GM12878 (cell line): Measurements from ENCODE around the gene HLA-DQA2. TPM values are rescaled to one million over a fixed set of nuclear protein-coding genes. Genes with fewer than 3 reads are reported as not detected.

Source experiments
- ATAC-seq: fragments of 200-7000 bp; cut with Tn5 transposase; 3 replicates; pipeline ENCODE4 v1.9.1; 2020; ENCODE audit warnings: mild to moderate bottlenecking, moderate library complexity
- BruUV-seq: library from RNA; stranded (reverse); fragments of 400-500 nt; replicated peaks from 2 replicates; lab custom pipeline; 2021; lab: Mats Ljungman, UMichigan
- CTCF ChIA-PET: fragments of 300-600 bp; sonication (Branson Sonifier 250); formaldehyde crosslinking; extraction: SDS; loops from one replicate; lab custom pipeline; 2021; ENCODE audit warnings: inconsistent platforms; lab: Yijun Ruan, JAX
- POLR2A ChIA-PET: fragments of 350-600 bp; formaldehyde crosslinking; extraction: SDS; loops from one replicate; lab custom pipeline; 2021; ENCODE audit warnings: inconsistent platforms; lab: Charles Lee
- RAD21 ChIA-PET: fragments of 300-600 bp; sonication (Branson Sonifier 250); formaldehyde crosslinking; loops from one replicate; lab custom pipeline; 2023; ENCODE audit warnings: antibody characterized with exemption; ENCODE audit not compliant: unreplicated experiment; lab: Charles Lee
- SMC1A ChIA-PET: fragments of 300-600 bp; sonication (Branson Sonifier 250); formaldehyde crosslinking; loops from one replicate; lab custom pipeline; 2023; ENCODE audit not compliant: unreplicated experiment, uncharacterized antibody; lab: Charles Lee
- DNase-seq: peaks from one replicate; pipeline ENCODE4 v3.0.0-alpha.2; 2011; ENCODE audit warnings: low read depth, low spot score
- FAIRE-seq: peaks from 3 replicates; lab custom pipeline; 2011; peaks lifted over from hg19 to GRCh38; lab: Jason Lieb, UNC
- H2AFZ ChIP-seq: 2 replicates; pipeline ENCODE4 v1.6.0; 2011; ENCODE audit warnings: low read depth, low read length, control low read depth; ENCODE audit not compliant: control insufficient read depth
- H3K27ac ChIP-seq: 2 replicates; pipeline ENCODE4 v1.5.1; 2011; ENCODE audit warnings: control low read depth; ENCODE audit not compliant: control insufficient read depth, insufficient read depth
- H3K27me3 ChIP-seq, 2 experiments: replicated peaks in 1 of 2; 2 replicates each; pipeline versions ENCODE4 v1.6.0 to v1.6.1; 2011; ENCODE audit warnings: low read length in 1 of 2; ENCODE audit not compliant: control insufficient read depth in 2 of 2, insufficient read depth in 2 of 2
- H3K36me3 ChIP-seq, 2 experiments: 2 replicates each; pipeline ENCODE4 v1.5.1; 2011; ENCODE audit warnings: low read length in 1 of 2; ENCODE audit not compliant: control insufficient read depth in 2 of 2, insufficient read depth in 2 of 2
- H3K4me1 ChIP-seq: 2 replicates; pipeline ENCODE4 v1.6.1; 2011; ENCODE audit warnings: mild to moderate bottlenecking, low read length, moderate library complexity, mixed read lengths; ENCODE audit not compliant: control insufficient read depth, insufficient read depth
- H3K4me2 ChIP-seq: 2 replicates; pipeline ENCODE4 v1.6.0; 2011; ENCODE audit warnings: control low read depth; ENCODE audit not compliant: control insufficient read depth, insufficient read depth
- H3K4me3 ChIP-seq: fragments of 200-600 bp; sonication (generic); 2 replicates; pipeline ENCODE4 v1.5.1; 2016
- H3K79me2 ChIP-seq: 2 replicates; pipeline ENCODE4 v1.6.0; 2011; ENCODE audit warnings: low read length; ENCODE audit not compliant: control insufficient read depth, insufficient read depth
- H3K9ac ChIP-seq: 2 replicates; pipeline ENCODE4 v1.8.0; 2011; ENCODE audit warnings: low read length, control low read depth, mixed read lengths; ENCODE audit not compliant: control insufficient read depth, insufficient read depth
- H3K9me3 ChIP-seq: replicated peaks from 3 replicates; pipeline ENCODE4 v1.5.1; 2011; ENCODE audit warnings: mild to moderate bottlenecking, low read length; ENCODE audit not compliant: control insufficient read depth, insufficient read depth
- H4K20me1 ChIP-seq: 2 replicates; pipeline ENCODE4 v1.6.0; 2011; ENCODE audit not compliant: control insufficient read depth, insufficient read depth
- CBFB ChIP-seq: IDR thresholded peaks from 2 replicates; pipeline ENCODE4 v1.6.1; 2016; ENCODE audit warnings: antibody characterized with exemption, low read depth
- CBX5 ChIP-seq: sonication (generic); IDR thresholded peaks from 2 replicates; pipeline ENCODE4 v1.6.1; 2016; ENCODE audit warnings: low read depth, moderate library complexity, mild to moderate bottlenecking, inconsistent platforms
- CREM ChIP-seq: IDR thresholded peaks from 2 replicates; pipeline ENCODE4 v1.6.1; 2014; ENCODE audit warnings: antibody characterized with exemption, low read depth
- DPF2 ChIP-seq: fragments of 450-650 bp; IDR thresholded peaks from 2 replicates; pipeline ENCODE4 v1.6.1; 2017; ENCODE audit warnings: mild to moderate bottlenecking
- EZH2 ChIP-seq: IDR thresholded peaks from 2 replicates; pipeline ENCODE4 v1.6.1; 2012; ENCODE audit warnings: low read depth, mild to moderate bottlenecking, control low read depth, inconsistent platforms, low read length, borderline replicate concordance; ENCODE audit not compliant: control insufficient read depth
- KDM1A ChIP-seq: fragments of 200-600 bp; sonication (generic); IDR thresholded peaks from 2 replicates; pipeline ENCODE4 v1.6.1; 2016; ENCODE audit warnings: borderline replicate concordance
- MEF2B ChIP-seq: fragments of 450-650 bp; IDR thresholded peaks from 2 replicates; pipeline ENCODE4 v1.6.1; 2018; ENCODE audit warnings: mild to moderate bottlenecking, moderate library complexity; ENCODE audit not compliant: partially characterized antibody, poor library complexity, severe bottlenecking
- POU2F2 ChIP-seq: IDR thresholded peaks from 3 replicates; pipeline ENCODE4 v1.6.1; 2011; ENCODE audit warnings: low read depth, mild to moderate bottlenecking, low read length, borderline replicate concordance
- RCOR1 ChIP-seq: conservative IDR thresholded peaks from 2 replicates; pipeline ENCODE4 v1.6.1; 2012; ENCODE audit warnings: low read depth, low read length, improper control_type of control experiment
- RFX5 ChIP-seq: IDR thresholded peaks from 2 replicates; pipeline ENCODE4 v1.6.1; 2011; ENCODE audit warnings: low read depth, low read length, improper control_type of control experiment
- SIX5 ChIP-seq: IDR thresholded peaks from 2 replicates; pipeline ENCODE4 v1.6.1; 2011; ENCODE audit warnings: mild to moderate bottlenecking, low read depth, low read length, moderate library complexity; ENCODE audit not compliant: severe bottlenecking
- SMAD5 ChIP-seq: IDR thresholded peaks from 2 replicates; pipeline ENCODE4 v1.6.1; 2016; ENCODE audit warnings: antibody characterized with exemption, low read depth
- SMC3 ChIP-seq: IDR thresholded peaks from 2 replicates; pipeline ENCODE4 v1.6.1; 2011; ENCODE audit warnings: low read length, improper control_type of control experiment, borderline replicate concordance
- SP1 ChIP-seq: IDR thresholded peaks from one replicate; pipeline ENCODE4 v1.6.1; 2011; ENCODE audit warnings: low read depth, low read length
- SRF ChIP-seq, 2 experiments: IDR thresholded peaks; 2 replicates each; pipeline ENCODE4 v1.6.1; 2011; ENCODE audit warnings: low read depth in 2 of 2, low read length in 2 of 2, mild to moderate bottlenecking in 1 of 2, moderate library complexity in 1 of 2
- SUPT20H ChIP-seq: IDR thresholded peaks from 2 replicates; pipeline ENCODE4 v1.6.1; 2011; ENCODE audit warnings: low read depth, mild to moderate bottlenecking, low read length, moderate library complexity, borderline replicate concordance; ENCODE audit not compliant: control insufficient read depth
- USF1 ChIP-seq: IDR thresholded peaks from 2 replicates; pipeline ENCODE4 v1.6.1; 2011; ENCODE audit warnings: borderline replicate concordance, low read depth, mild to moderate bottlenecking, moderate library complexity, mixed read lengths, low read length; ENCODE audit not compliant: insufficient read depth; ENCODE audit errors: extremely low read length
- ZNF384 ChIP-seq: IDR thresholded peaks from 2 replicates; pipeline ENCODE4 v1.6.1; 2012; ENCODE audit warnings: low read depth, mild to moderate bottlenecking, low read length, improper control_type of control experiment, borderline replicate concordance
- WGBS: methylation state at CpG from one replicate; pipeline ENCODE4 v1.1.6; 2016; ENCODE audit warnings: low lambda C conversion rate; ENCODE audit not compliant: insufficient replicate concordance, insufficient coverage; ENCODE audit errors: missing lambda C conversion rate; 5-methylcytosine and 5-hydroxymethylcytosine counted together
- in situ Hi-C: fragments of 300-500 bp; cut with MboI; formaldehyde crosslinking; loops from 9 replicates; pipeline ENCODE4 v1.14.3; 2018; ENCODE audit warnings: mixed read lengths
- intact Hi-C: fragments of 100-400 bp; cut with micrococcal nuclease; formaldehyde crosslinking; loops from one replicate; pipeline ENCODE4 v1.14.2; 2022; ENCODE audit not compliant: unreplicated experiment
- polyA plus RNA-seq, 11 experiments: library from polyadenylated mRNA; depleted of rRNA in 4 of 11; unstranded in 6 of 11; stranded (reverse) in 5 of 11; fragments of >200 nt; fragmentation: Nextera tagmentation in 4 of 11; fragmentation: Illumina TruSeq in 1 of 11; extraction: Ambion mirVana in 4 of 11; extraction: Trizol in 1 of 11; gene quantifications; 1 replicate in 1 of 11; 2 replicates in 10 of 11; pipeline versions ENCODE4 v1.2.1 to v1.2.3, GENCODE V29; 2011 to 2016; ENCODE audit warnings: inconsistent platforms in 2 of 11, missing spikeins in 2 of 11, low read depth in 1 of 11
- total RNA-seq, 4 experiments: library from RNA; depleted of rRNA in 3 of 4; stranded (reverse); fragments of >200 nt in 3 of 4; fragmentation: Illumina TruSeq in 1 of 4; extraction: Trizol in 1 of 4; gene quantifications; 2 replicates each; pipeline versions ENCODE4 v1.2.1 to v1.2.3, GENCODE V29; 2013 to 2021

Gene HLA-DQA2
- total and polyA plus RNA-seq, 10 of the 15 experiments (the other 5 are each of a cell fraction or from before 2014, with no cell fraction given), result 9.1 to 26.4 (median 16.3) TPM

GRCh38 chr6:32792901-32793435, 51.8 kb downstream of the HLA-DQA2 start:
- SMC1A ChIA-PET, result interaction anchor here (0.7 to 7.4 kb wide), 19 partner anchors 7 to 548 kb away, joined by 3 to 51 read pairs (median 4); partner anchors contain the start of gene TAP2
- POLR2A ChIA-PET, result interaction anchor here (0.5 to 1.2 kb wide), 2 partner anchors 13 to 171 kb away, joined by 3 read pairs; no protein-coding TSS in a partner anchor

More at GRCh38 chr6:32792901-32793435, 51.8 kb downstream of the HLA-DQA2 start:
- Histone ChIP-seq H3K9ac (no peak overlapping the region), H3K27me3 (peaks cover 2 to 11% of the 10 kb centered on the region in 2 experiments), H3K36me3 (no peaks in the 10 kb centered on the region), H3K27ac (no peak overlapping the region)
- no peak for FAIRE-seq
- TF ChIP-seq SMC3 (no peak), ZNF384 (no peak), SUPT20H (no peak), SRF (IDR thresholded peaks at IDR 0.05; ENCODE audit: low read depth in 2 of 2, low read length in 2 of 2) (no peak), KDM1A (no peak), MEF2B (no peak), CBX5 (no peak), SMAD5 (no peak), USF1 (no peak), RCOR1 (no peak), SP1 (no peak), DPF2 (no peak), RFX5 (no peak), POU2F2 (no peak), CBFB (no peak), CREM (no peak), SIX5 (no peak), EZH2 (no peak)
- TF ChIP-seq, all 136 proteins: peak for 0
- no TSS peak for BruUV-seq
- in situ Hi-C loops, result loop anchor here (5.0 kb wide), 1 partner anchor 381 kb away; no protein-coding TSS in a partner anchor
- ATAC-seq (no peak), DNase-seq (no peak)
- ChIA-PET CTCF (interaction anchor here (0.7 to 3.3 kb wide), 13 partner anchors 8 to 378 kb away, joined by 3 to 36 read pairs (median 6); no protein-coding TSS in a partner anchor), RAD21 (interaction anchor here (0.9 to 3.3 kb wide), 6 partner anchors 8 to 379 kb away, joined by 3 to 13 read pairs (median 9); partner anchors contain the start of gene TAP2)
- Histone ChIP-seq H3K4me2 (no peak overlapping the region), H3K4me1 (peaks cover 16% of the 10 kb centered on the region), H3K9me3 (no peaks in the 10 kb centered on the region), H2AFZ (no peak overlapping the region), H4K20me1 (no peaks in the 10 kb centered on the region), H3K79me2 (no peaks in the 10 kb centered on the region), H3K4me3 (no peak overlapping the region)
- WGBS, result 33% methylated on average over 3 of the region's 3 CpGs
- intact Hi-C loops, result no loop called here
